ENCODE measurements around the gene CYP2C18.
"Not testable (repeated sequence)": the region's sequence is repeated elsewhere in the genome, so short reads cannot be mapped to it uniquely, and the experiment has no call there.

The CYP2C18 gene

GRCh38 chr10:94682636-94683035, 893 bp upstream of the CYP2C18 start:
- H3K27ac Mint-ChIP-seq; H3K27me3 Mint-ChIP-seq; DNase-seq; H3K4me3 Mint-ChIP-seq; H3K9me3 Mint-ChIP-seq; H3K4me1 Mint-ChIP-seq (ENCODE audit: low read depth); H3K36me3 Mint-ChIP-seq (ENCODE audit: low read depth): not testable (repeated sequence)

GRCh38 chr10:94687625-94688248, 4.2 kb downstream of the CYP2C18 start:
- Mint-ChIP-seq H3K4me3 (no peak overlapping the region), H3K27me3 (peaks cover 4% of the 10 kb centered on the region), H3K27ac (no peak overlapping the region), H3K4me1 (ENCODE audit: low read depth) (no peaks in the 10 kb centered on the region), H3K9me3 (peaks cover 4% of the 10 kb centered on the region), H3K36me3 (ENCODE audit: low read depth) (no peaks in the 10 kb centered on the region)
- no peak for DNase-seq

- H3K27ac Mint-ChIP-seq: no peak overlapping the region
- peaks cover 5% of the 10 kb centered on the region for H3K9me3 Mint-ChIP-seq
- H3K4me3 Mint-ChIP-seq: no peak overlapping the region
These were observed 22.6 kb downstream of the CYP2C18 start for GRCh38 chr10:94706089-94706488.

GRCh38 chr10:94710578-94710977, 27.0 kb downstream of the CYP2C18 start:
- Mint-ChIP-seq H3K27ac (no peak overlapping the region), H3K4me1 (ENCODE audit: low read depth) (no peaks in the 10 kb centered on the region), H3K36me3 (ENCODE audit: low read depth) (no peaks in the 10 kb centered on the region), H3K27me3 (no peaks in the 10 kb centered on the region), H3K4me3 (no peak overlapping the region), H3K9me3 (peaks cover 7% of the 10 kb centered on the region)
- no peak for DNase-seq

More at GRCh38 chr10:94706089-94706488, 22.6 kb downstream of the CYP2C18 start:
- DNase-seq: no peak
- no peaks in the 10 kb centered on the region for H3K36me3 Mint-ChIP-seq (ENCODE audit: low read depth)
- H3K27me3 Mint-ChIP-seq: no peaks in the 10 kb centered on the region
- H3K4me1 Mint-ChIP-seq (ENCODE audit: low read depth): no peaks in the 10 kb centered on the region

- DNase-seq: no peak
- Mint-ChIP-seq H3K4me3 (no peak overlapping the region), H3K27ac (no peak overlapping the region), H3K27me3 (no peaks in the 10 kb centered on the region), H3K9me3 (no peaks in the 10 kb centered on the region), H3K36me3 (ENCODE audit: low read depth) (no peaks in the 10 kb centered on the region), H3K4me1 (ENCODE audit: low read depth) (no peaks in the 10 kb centered on the region)
These were observed 42.3 kb downstream of the CYP2C18 start for GRCh38 chr10:94725871-94726270.

GRCh38 chr10:94735197-94735596, 51.7 kb downstream of the CYP2C18 start:
- no peak overlapping the region for H3K4me3 Mint-ChIP-seq

GRCh38 chr10:94738588-94738987, 55.1 kb downstream of the CYP2C18 start:
- Mint-ChIP-seq H3K27ac (no peak overlapping the region), H3K9me3 (peaks cover 34% of the 10 kb centered on the region), H3K4me1 (ENCODE audit: low read depth) (no peaks in the 10 kb centered on the region), H3K4me3 (no peak overlapping the region), H3K36me3 (ENCODE audit: low read depth) (no peaks in the 10 kb centered on the region), H3K27me3 (no peaks in the 10 kb centered on the region)
- no peak for DNase-seq

More at GRCh38 chr10:94735197-94735596, 51.7 kb downstream of the CYP2C18 start:
- H3K27ac Mint-ChIP-seq: no peak overlapping the region
- no peak for DNase-seq
- H3K9me3 Mint-ChIP-seq: peaks cover 14% of the 10 kb centered on the region
- H3K27me3 Mint-ChIP-seq: no peaks in the 10 kb centered on the region
- H3K4me1 Mint-ChIP-seq (ENCODE audit: low read depth): no peaks in the 10 kb centered on the region
- no peaks in the 10 kb centered on the region for H3K36me3 Mint-ChIP-seq (ENCODE audit: low read depth)

GRCh38 chr10:94747137-94747536, 63.6 kb downstream of the CYP2C18 start:
- H3K36me3 Mint-ChIP-seq (ENCODE audit: low read depth): no peaks in the 10 kb centered on the region
- no peaks in the 10 kb centered on the region for H3K27me3 Mint-ChIP-seq
- H3K27ac Mint-ChIP-seq: no peak overlapping the region
- H3K9me3 Mint-ChIP-seq: peaks cover 26% of the 10 kb centered on the region
- no peak for DNase-seq
- H3K4me1 Mint-ChIP-seq (ENCODE audit: low read depth): no peaks in the 10 kb centered on the region
- H3K4me3 Mint-ChIP-seq: no peak overlapping the region

- Mint-ChIP-seq H3K4me3 (no peak overlapping the region), H3K27ac (no peak overlapping the region), H3K9me3 (peaks cover 20% of the 10 kb centered on the region), H3K4me1 (ENCODE audit: low read depth) (no peaks in the 10 kb centered on the region), H3K27me3 (no peaks in the 10 kb centered on the region), H3K36me3 (ENCODE audit: low read depth) (no peaks in the 10 kb centered on the region)
- DNase-seq: no peak
These were observed 64.3 kb downstream of the CYP2C18 start for GRCh38 chr10:94747838-94748237.

GRCh38 chr10:94757916-94758315, 74.4 kb downstream of the CYP2C18 start:
- Mint-ChIP-seq H3K27ac (no peak overlapping the region), H3K4me3 (no peak overlapping the region), H3K9me3 (peaks cover 2% of the 10 kb centered on the region), H3K27me3 (no peaks in the 10 kb centered on the region), H3K4me1 (ENCODE audit: low read depth) (no peaks in the 10 kb centered on the region), H3K36me3 (ENCODE audit: low read depth) (no peaks in the 10 kb centered on the region)
- DNase-seq: no peak

GRCh38 chr10:94760586-94761178, 77.2 kb downstream of the CYP2C18 start:
- Mint-ChIP-seq H3K4me3 (no peak overlapping the region), H3K4me1 (ENCODE audit: low read depth) (no peaks in the 10 kb centered on the region), H3K9me3 (peaks cover 8% of the 10 kb centered on the region), H3K36me3 (ENCODE audit: low read depth) (no peaks in the 10 kb centered on the region), H3K27me3 (no peaks in the 10 kb centered on the region), H3K27ac (no peak overlapping the region)
- DNase-seq: no peak

- Mint-ChIP-seq H3K4me1 (ENCODE audit: low read depth) (no peaks in the 10 kb centered on the region), H3K36me3 (ENCODE audit: low read depth) (no peaks in the 10 kb centered on the region), H3K27ac (no peak within 1 kb of the TSS), H3K4me3 (no peak within 1 kb of the TSS), H3K9me3 (peaks cover 8% of the 10 kb centered on the region), H3K27me3 (no peaks in the 10 kb centered on the region)
- DNase-seq: no peak
These were observed 78.9 kb downstream of the CYP2C18 start, which contains the start of gene CYP2C19 for GRCh38 chr10:94762393-94762792. Gene CYP2C19 (plus strand): TSS chr10:94762681. CDS start chr10:94762706, 25 bp downstream.

- not testable (repeated sequence) for H3K36me3 Mint-ChIP-seq (ENCODE audit: low read depth); H3K9me3 Mint-ChIP-seq; H3K4me1 Mint-ChIP-seq (ENCODE audit: low read depth); H3K27ac Mint-ChIP-seq; H3K4me3 Mint-ChIP-seq; H3K27me3 Mint-ChIP-seq; DNase-seq
These were observed 91.9 kb downstream of the CYP2C18 start for GRCh38 chr10:94775425-94775824.

GRCh38 chr10:94777886-94778458, 94.4 kb downstream of the CYP2C18 start:
- no peak for DNase-seq
- Mint-ChIP-seq H3K9me3 (no peaks in the 10 kb centered on the region), H3K4me1 (ENCODE audit: low read depth) (no peaks in the 10 kb centered on the region), H3K4me3 (no peak overlapping the region), H3K27ac (no peak overlapping the region), H3K36me3 (ENCODE audit: low read depth) (no peaks in the 10 kb centered on the region), H3K27me3 (no peaks in the 10 kb centered on the region)

GRCh38 chr10:94780844-94781243, 97.3 kb downstream of the CYP2C18 start:
- H3K36me3 Mint-ChIP-seq (ENCODE audit: low read depth): no peaks in the 10 kb centered on the region
- H3K27ac Mint-ChIP-seq: no peak overlapping the region
- no peaks in the 10 kb centered on the region for H3K9me3 Mint-ChIP-seq
- H3K4me3 Mint-ChIP-seq: no peak overlapping the region
- DNase-seq: no peak
- H3K4me1 Mint-ChIP-seq (ENCODE audit: low read depth): no peaks in the 10 kb centered on the region
- no peaks in the 10 kb centered on the region for H3K27me3 Mint-ChIP-seq

Data from activated T-cell treated with anti-CD3 and anti-CD28 coated beads, Interleukin-2, amount 50 U/mL, for 24 hours (primary cell).